K562 treated with DMSO at 1 percent for 48 hours (cell line): ENCODE results near the gene ESR2. TPM values are rescaled to one million over a fixed set of nuclear protein-coding genes. Genes with fewer than 3 reads are reported as not detected.

Experiments
- total RNA-seq: library from RNA; unstranded; fragments of 300-600 nt; gene quantifications from 2 replicates; pipeline ENCODE4 v1.2.3, GENCODE V29; 2022; ENCODE audit warnings: low replicate concordance; ENCODE audit errors: extremely low read depth

Gene ESR2
- not detected in 2 replicates for total RNA-seq

GRCh38 chr14:64293976-64294671 is at the start of gene ESR2:
Gene ESR2 (minus strand): TSS chr14:64294371. CDS start chr14:64282985, 11,386 bp downstream.

Other genes with a start within 250 kb of the ESR2 start
- gene MTHFD1, start 94.0 kb upstream of the ESR2 start, total RNA-seq = not detected in 2 replicates
- not detected in 2 replicates for gene AKAP5, start 171.1 kb upstream of the ESR2 start, total RNA-seq
- gene ZBTB25, start 209.5 kb upstream of the ESR2 start, total RNA-seq = not detected in 2 replicates
- not detected in 2 replicates for gene ZBTB1, start 210.4 kb upstream of the ESR2 start, total RNA-seq
- not detected in 2 replicates for gene HSPA2, start 246.4 kb upstream of the ESR2 start, total RNA-seq